GM18951 (cell line): ENCODE data around the gene MOG.
"Not testable (repeated sequence)": the region's sequence is repeated elsewhere in the genome, so short reads cannot be mapped to it uniquely, and the experiment has no call there.

Experiments
- POLR2A ChIP-seq: IDR thresholded peaks from 4 replicates; pipeline ENCODE4 v1.6.1; 2011; ENCODE audit warnings: mild to moderate bottlenecking; ENCODE audit not compliant: insufficient read length, insufficient read depth; ENCODE audit errors: extremely low read depth
- in situ Hi-C: fragments of 300-500 bp; cut with MboI; formaldehyde crosslinking; loops from one replicate; pipeline ENCODE4 v1.12.0; 2022; ENCODE audit warnings: low sequenced_read_pairs, mixed read lengths, inconsistent platforms; ENCODE audit not compliant: unreplicated experiment

The MOG gene

DNA sequence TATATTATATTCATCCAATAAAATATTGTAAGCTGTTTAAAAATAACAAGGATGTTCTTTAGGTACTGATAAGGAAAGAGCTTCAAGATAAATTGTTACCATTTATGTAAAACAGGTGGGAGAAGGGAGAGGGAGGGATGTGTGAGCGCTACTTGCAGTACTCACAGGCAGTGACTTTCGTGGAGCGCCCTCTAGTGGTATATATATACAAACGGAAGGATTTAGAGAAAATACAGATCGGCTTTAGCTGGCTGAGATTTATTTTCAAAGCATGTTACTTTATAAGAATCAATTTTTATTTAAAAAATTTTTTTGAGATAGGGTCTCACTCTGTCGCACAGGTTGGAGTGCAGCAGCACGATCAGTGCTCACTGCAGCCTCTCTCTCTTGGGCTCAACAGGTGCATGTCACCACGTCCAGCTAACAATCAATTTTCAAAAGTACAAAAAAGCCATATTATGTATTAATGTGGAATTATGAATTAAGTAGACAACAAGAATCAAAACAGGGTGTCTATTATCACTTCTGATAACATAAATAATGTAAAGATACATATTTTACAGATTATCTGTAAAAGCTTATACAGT, 3.3 kb upstream of the MOG start:
- no peak for TF ChIP-seq POLR2A
- in situ Hi-C loops = no loop called here

DNA sequence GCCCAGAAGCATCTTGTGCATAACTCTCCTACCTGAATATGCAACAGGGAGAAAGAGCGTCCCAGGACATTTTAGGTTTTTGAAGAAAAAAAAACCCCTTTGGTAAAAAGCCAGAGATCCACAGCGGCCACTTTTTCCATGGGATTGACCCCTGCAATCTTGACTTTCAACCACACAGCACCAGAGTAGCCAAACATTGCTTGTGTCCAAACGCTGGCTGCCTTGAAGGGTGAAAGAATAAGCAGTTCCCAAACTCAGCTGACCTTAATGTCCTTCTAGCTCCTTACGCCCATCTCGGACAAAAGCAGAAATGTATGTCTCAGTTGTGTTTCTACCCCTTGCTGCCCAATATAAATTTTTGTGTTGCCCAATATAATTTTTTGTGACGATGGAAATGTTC, 1.2 kb upstream of the MOG start:
- in situ Hi-C loops = no loop called here
- TF ChIP-seq POLR2A = no peak

DNA sequence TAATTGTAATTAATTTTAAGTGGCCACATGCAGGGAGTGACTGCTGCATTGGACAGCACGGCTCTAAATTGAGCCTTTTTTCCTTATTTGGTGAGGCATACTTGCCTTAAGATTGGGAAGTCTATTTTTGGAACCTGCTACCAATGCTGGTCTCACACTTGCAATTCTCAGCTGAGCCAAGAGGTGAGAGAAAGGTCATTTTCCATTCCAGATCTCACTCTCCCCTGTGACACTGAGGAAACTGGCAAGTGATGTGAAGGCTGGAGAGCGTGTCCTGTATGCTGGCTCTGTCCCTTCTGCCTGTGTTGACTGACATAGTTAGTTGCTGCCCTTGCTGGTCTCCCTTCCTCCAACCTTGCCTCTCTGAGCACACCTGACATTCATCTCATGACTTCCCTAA, 735 bp upstream of the MOG start:
- in situ Hi-C loops = no loop called here
- TF ChIP-seq POLR2A = no peak

DNA sequence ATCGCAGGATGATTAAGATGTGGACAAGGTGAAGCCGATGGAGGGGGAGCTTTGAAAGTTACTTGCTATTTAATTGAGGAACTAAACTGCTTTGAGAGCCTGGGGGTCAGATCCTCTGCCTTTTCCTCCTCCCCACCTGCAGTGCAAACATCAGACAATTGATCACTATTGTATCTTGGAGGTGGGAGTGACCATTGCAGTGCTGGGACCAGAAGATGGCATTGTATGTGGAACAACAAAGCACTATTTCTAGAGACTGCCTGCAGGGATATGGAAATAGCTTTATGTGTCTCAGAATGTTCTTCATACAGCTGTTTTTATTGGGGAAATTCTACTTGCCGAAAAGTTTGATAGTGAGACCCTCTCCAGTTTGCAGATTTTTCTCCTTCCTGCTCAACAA, 4.2 kb downstream of the MOG start:
- TF ChIP-seq POLR2A = no peak
- in situ Hi-C loops = no loop called here

DNA sequence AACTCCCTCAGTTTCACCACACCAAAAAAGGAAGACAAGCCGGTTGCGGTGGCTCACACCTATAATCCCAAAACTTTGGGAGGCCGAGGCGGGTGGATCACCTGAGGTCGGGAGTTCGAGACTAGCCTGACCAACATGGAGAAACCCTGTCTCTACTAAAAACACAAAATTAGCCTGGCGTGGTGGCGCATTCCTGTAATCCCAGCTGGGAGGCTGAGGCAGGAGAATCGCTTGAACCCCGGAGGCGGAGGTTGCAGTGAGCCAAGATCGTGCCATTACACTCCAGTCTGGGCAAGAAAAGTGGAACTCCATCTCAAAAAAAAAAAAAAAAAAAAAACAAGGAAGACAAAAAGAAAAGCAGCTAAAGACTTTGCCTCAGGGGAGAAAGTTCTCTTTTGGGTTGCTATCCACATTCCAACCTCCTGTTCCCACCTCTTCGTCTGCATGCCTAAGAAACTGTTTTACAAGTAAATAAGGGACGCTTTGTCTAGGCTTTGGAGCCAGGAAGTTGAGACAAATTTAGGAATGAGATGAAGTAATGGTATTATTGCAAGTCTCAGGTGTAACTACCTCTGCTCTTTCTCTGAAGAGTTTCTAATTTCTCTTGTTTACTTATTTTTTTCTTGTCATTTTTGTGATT, 4.7 kb downstream of the MOG start:
- in situ Hi-C loops = not testable (repeated sequence)

DNA sequence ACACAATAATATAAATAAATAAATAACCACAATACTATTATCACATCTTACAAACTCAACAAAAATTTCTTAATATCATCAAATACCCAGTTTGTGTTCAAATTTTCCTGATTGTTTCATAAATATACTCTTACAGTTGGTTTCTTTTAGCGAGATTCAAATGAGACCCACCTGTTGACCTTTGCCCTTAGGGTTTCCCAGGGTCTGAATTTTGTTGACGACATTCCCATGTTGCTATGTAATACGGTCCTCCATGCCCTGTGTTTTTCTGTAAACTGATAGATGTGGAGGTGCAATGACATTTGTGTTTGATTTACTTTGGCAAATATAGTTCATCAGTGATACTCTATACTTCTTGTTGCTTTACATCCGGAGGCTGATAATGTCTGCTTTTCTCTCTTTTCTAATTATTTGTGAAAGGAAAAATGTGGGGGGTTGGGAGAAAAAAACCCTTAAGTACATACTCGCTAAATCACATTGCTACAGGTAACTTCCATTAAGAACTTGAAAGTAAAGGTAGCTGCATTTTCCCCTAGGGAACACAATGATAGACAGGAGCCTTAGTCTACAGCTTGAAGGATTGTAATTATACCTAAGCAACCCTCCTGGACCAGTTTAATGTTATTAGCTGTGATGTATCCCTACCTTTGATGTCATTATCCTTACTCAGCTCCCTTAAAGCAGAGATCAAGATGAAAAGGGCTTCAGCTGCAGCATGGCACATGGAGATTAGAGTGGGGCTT, 6.6 kb downstream of the MOG start:
- no peak for TF ChIP-seq POLR2A
- in situ Hi-C loops = no loop called here

DNA sequence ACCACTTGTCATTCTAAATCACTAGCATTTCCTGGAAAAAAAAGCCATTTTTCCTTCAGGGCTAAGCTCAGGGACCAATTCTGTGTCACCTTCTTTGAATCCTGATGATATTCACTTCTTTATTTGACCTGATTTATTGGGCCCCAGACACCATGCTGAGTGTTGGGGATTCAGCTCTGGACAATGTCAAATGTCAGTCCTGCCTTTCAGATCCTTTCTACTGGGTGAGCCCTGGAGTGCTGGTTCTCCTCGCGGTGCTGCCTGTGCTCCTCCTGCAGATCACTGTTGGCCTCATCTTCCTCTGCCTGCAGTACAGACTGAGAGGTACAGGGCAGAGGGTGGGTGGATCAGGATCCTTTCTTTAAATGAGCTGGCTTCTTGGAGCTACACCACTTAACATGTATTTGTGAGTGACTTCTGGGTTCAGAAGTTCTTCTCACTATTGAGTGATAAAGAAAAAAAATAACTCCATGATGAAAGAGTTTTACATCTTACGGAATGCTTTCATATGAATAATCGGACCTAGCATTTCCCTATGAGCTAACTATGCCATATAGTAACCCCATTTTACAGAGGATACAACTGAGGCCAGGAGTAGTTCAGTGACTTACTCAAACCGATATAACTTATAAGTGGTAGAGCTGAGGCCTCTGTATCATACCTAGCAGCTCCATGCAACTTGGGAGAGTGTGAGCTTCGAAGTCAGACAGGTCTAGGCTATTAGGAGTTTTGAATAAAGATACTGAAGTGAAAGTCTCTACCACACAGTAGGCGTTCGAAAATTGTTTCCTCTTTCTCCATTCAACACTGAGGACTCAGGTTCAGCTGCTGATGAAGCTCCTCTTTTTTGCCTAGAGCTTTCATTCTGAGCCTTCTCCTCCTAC, 9.3 kb downstream of the MOG start:
- in situ Hi-C loops = no loop called here
- TF ChIP-seq POLR2A = no peak

DNA sequence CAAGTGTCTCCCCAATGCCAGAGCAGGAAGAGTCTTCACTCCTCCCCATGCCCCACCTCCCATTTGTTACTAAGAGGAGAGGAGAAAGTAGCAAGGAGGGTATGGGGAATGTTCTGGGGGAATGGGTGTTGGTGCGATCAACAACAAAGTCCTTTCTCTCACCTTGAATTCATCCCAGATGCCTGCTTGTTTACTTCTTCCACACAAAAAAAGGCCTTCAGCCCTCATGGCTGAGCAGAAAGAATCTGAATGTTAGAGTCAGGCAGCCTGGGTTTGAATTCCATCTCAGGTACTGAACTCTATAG, 9.9 kb downstream of the MOG start:
- in situ Hi-C loops = no loop called here
- TF ChIP-seq POLR2A = no peak

DNA sequence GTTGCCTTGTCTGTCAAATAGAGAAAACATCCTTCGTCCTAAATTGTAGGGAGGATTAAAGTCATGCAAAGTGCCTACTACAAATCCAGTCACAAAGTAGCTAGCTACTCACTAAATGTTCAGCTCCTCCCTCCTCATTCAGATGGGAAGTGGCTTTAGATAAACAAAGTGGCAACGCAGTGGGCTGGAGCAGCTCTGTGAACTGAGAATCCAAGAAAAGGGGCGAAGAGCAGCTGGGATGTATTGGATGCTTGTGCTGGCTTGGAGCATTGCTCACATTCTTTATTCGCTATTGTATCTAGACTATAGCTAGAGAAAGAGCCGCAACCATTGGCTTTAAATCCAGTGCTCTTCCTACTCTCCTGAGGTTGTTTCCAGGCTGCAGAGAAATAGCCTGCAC, 10.3 kb downstream of the MOG start:
- in situ Hi-C loops = no loop called here
- no peak for TF ChIP-seq POLR2A

DNA sequence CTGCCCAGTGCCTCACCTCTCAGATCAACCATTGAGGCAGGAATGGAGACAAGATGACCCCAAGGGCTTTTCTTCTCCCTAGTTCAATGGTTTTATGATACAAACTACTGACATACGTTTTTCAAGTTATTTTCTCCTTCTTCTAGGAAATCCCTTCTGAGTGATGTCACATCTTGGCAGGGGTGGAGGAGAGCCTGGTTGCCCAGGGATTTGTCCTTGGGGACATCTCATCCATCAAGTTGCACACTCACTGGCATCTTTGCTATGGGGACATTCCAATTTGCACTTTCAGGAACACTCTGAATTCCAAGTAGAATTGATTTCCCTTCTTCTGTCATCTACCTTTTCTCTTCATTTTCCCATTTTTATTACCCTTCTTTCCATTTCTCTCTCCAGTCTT, 14.1 kb downstream of the MOG start:
- no peak for TF ChIP-seq POLR2A
- in situ Hi-C loops = no loop called here

DNA sequence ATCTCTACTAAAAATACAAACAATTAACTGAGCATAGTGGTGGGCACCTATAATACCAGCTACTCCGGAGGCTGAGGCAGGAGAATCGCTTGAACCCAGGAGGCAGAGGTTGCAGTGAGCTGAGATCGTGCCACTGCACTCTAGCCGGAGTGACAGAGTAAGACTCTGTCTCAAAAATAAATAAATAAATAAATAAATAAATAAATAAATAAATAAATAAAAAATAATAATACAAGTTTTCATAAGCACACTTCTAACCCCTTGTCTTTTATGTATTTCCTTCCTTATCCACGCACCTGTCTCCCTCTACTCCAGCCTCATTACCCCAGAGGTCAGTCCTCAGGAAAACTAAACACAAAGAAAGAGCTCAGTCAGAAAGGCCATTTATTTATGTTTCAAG, 15.2 kb downstream of the MOG start:
- in situ Hi-C loops = not testable (repeated sequence)

DNA sequence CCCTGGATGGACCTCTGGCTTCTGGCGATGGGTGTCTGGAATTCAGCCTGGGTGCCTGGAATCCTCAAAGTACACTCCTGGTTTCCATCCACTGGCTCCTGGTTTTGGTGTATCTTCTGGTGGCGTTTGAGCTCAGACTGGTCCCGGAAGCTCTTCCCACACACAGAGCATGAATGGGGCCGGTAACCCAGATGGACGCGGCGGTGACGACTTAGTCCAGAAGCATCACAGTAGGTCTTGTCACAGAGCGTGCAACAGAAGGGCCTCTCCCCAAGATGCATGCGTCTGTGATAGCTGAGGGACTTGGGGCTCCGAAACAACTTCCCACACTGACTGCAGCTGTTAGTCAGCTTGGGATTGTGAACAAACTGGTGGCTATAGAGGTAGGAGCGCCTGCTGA, 16.3 kb downstream of the MOG start:
- no peak for TF ChIP-seq POLR2A

DNA sequence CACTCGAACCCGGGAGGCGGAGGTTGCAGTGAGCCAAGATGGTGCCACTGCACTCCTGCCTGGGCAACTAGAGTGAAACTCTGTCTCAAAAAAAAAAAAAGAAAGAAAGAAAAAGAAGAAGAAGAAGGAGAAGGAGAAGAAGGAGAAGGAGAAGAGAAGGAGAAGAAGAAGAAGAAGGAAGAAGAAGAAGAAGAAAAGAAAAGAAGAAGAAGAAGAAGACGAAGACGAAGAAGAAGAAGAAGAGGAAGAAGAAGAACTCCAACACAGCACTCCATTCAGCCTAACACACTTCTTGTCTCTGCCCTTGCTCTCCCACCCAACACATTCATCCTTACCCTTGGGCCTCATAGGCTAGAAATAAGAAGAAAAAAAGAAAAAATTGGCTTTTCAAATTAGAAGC, 17.1 kb downstream of the MOG start:
- in situ Hi-C loops = no loop called here
- no peak for TF ChIP-seq POLR2A

More for the DNA sequence above, 16.3 kb downstream of the MOG start:
- in situ Hi-C loops = no loop called here

DNA sequence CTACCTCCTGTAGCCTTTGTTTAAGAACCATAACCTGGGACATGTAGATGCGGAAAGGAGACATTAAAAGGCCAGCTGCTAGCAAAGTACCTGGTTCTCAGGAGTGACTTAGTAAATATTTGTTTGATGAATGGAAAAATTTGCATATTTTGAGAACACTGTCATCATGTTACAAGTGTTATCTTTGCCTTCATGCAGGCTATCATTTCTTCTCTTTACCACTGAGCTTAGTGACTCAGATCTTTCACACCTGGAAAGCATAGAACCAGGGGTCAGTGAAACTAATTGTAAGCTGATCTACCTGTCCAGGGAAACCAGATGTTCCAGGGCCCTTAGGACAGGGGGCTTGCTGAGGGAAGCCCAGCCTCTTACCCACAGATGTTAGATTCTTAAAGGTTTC, 18.7 kb downstream of the MOG start:
- in situ Hi-C loops = no loop called here

More for the DNA sequence above, 18.7 kb downstream of the MOG start:
- TF ChIP-seq POLR2A = no peak
